Parathyroid adenoma (tissue), 2 donors: ENCODE data around the gene ACE.

Experiments
- H2AFZ ChIP-seq: fragments of 300-600 bp; sonication (generic); one replicate; pipeline ENCODE4 v1.7.0; 2017; ENCODE audit warnings: antibody characterized with exemption, mild to moderate bottlenecking
- H3K27ac ChIP-seq: fragments of 300-600 bp; sonication (generic); one replicate; pipeline ENCODE4 v1.7.0; 2017
- H3K27me3 ChIP-seq: fragments of 300-600 bp; sonication (generic); one replicate; pipeline ENCODE4 v1.7.0; 2017; ENCODE audit warnings: low read length; ENCODE audit not compliant: control insufficient read depth, insufficient read depth
- H3K36me3 ChIP-seq: fragments of 300-600 bp; sonication (generic); one replicate; pipeline ENCODE4 v1.7.0; 2017; ENCODE audit warnings: low read length; ENCODE audit not compliant: control insufficient read depth, insufficient read depth
- H3K4me1 ChIP-seq: fragments of 300-600 bp; sonication (generic); one replicate; pipeline ENCODE4 v1.7.0; 2017; ENCODE audit warnings: control low read depth
- H3K4me2 ChIP-seq: fragments of 300-600 bp; sonication (generic); one replicate; pipeline ENCODE4 v1.7.0; 2017; ENCODE audit warnings: low read length
- H3K4me3 ChIP-seq: fragments of 300-600 bp; sonication (generic); one replicate; pipeline ENCODE4 v1.7.0; 2017; ENCODE audit warnings: low read depth, low read length
- H3K79me2 ChIP-seq: fragments of 300-600 bp; sonication (generic); one replicate; pipeline ENCODE4 v1.7.0; 2017; ENCODE audit warnings: control low read depth
- H3K9ac ChIP-seq: fragments of 300-600 bp; sonication (generic); one replicate; pipeline ENCODE4 v1.7.0; 2017; ENCODE audit warnings: mild to moderate bottlenecking
- H3K9me3 ChIP-seq: fragments of 300-600 bp; sonication (generic); one replicate; pipeline ENCODE4 v1.7.0; 2017; ENCODE audit warnings: low read length; ENCODE audit not compliant: control insufficient read depth
- TF ChIP-seq, protein P1 (sequence below): fragments of 300-600 bp; sonication (generic); IDR thresholded peaks from one replicate; pipeline ENCODE4 v1.7.0; 2017; ENCODE audit warnings: antibody characterized with exemption, mild to moderate bottlenecking
- donor health status: primary hyperparathyroidism.

ACE gene

DNA sequence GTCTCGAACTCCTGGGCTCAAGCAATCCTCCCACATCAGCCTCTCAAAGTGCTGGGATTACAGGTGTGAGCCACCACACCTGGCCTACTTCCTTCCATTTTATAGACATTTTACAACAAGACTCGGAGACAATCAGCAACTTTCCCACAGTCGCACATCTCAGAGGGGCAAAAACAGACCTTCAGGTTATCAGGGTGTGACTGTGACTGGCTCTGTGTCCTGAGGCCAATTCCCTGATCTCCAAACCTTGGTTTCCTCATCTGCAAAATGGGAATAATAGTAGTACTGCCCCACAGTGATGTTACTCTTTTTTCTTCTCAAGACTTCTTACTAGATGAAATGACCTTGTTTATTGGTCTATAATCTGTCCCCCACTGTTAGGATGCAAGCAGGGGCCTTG lies 35.5 kb downstream of the ACE start:
- TF ChIP-seq, protein P1, sequence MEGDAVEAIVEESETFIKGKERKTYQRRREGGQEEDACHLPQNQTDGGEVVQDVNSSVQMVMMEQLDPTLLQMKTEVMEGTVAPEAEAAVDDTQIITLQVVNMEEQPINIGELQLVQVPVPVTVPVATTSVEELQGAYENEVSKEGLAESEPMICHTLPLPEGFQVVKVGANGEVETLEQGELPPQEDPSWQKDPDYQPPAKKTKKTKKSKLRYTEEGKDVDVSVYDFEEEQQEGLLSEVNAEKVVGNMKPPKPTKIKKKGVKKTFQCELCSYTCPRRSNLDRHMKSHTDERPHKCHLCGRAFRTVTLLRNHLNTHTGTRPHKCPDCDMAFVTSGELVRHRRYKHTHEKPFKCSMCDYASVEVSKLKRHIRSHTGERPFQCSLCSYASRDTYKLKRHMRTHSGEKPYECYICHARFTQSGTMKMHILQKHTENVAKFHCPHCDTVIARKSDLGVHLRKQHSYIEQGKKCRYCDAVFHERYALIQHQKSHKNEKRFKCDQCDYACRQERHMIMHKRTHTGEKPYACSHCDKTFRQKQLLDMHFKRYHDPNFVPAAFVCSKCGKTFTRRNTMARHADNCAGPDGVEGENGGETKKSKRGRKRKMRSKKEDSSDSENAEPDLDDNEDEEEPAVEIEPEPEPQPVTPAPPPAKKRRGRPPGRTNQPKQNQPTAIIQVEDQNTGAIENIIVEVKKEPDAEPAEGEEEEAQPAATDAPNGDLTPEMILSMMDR = no peak
- H3K9me3 ChIP-seq = no peaks in the 10 kb centered on the region
- H3K9ac ChIP-seq = no peak overlapping the region
- no peak overlapping the region for H3K4me3 ChIP-seq
- no peaks in the 10 kb centered on the region for H3K36me3 ChIP-seq
- H2AFZ ChIP-seq = no peak overlapping the region
- H3K79me2 ChIP-seq = no peaks in the 10 kb centered on the region
- no peak overlapping the region for H3K4me2 ChIP-seq
- H3K4me1 ChIP-seq = no peaks in the 10 kb centered on the region
- H3K27ac ChIP-seq = no peak overlapping the region
- H3K27me3 ChIP-seq = no peaks in the 10 kb centered on the region

DNA sequence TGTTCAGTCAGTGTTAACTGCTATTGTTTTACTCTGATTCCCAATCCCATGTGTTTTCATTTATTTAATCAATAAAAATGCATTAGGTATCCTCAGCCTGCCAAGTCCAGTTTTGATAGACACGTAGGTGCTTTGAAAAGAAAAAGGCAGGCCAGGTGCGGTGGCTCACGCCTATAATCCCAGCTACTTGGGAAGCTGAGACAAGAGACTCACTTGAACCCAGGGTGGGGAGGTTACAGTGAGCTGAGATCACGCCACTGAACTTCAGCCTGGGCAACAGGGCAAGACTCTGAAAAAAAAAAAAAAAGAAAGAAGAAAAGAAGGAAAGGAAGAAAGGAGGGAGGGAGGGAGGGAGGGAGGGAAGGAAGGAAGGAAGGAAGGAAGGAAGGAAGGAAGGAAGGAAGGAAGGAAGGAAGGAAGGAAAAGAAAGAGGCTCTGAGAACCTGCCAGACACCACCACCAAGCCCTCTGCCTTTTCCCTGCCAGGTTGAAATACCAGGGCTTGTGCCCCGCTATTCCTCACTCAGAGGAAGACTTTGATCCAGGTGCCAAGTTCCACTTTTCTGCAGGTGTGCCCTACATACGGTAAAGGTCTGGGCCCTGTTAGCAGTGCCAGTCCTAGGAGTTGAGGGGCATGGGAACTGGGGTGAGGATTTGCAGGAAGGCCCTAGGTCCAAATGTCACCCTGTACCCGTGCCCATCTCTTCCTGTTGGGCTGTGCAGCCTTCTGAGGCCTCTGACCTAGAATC lies 36.2 kb downstream of the ACE start:
- H3K9ac ChIP-seq = no peak overlapping the region
- H3K9me3 ChIP-seq = no peaks in the 10 kb centered on the region
- H3K4me3 ChIP-seq = no peak overlapping the region
- H3K36me3 ChIP-seq = no peaks in the 10 kb centered on the region
- H3K4me1 ChIP-seq = no peaks in the 10 kb centered on the region
- H3K4me2 ChIP-seq = no peak overlapping the region
- H3K27me3 ChIP-seq = no peaks in the 10 kb centered on the region
- H3K27ac ChIP-seq = no peak overlapping the region
- H3K79me2 ChIP-seq = no peaks in the 10 kb centered on the region
- H2AFZ ChIP-seq = no peak overlapping the region
- TF ChIP-seq, protein P1 = no peak

DNA sequence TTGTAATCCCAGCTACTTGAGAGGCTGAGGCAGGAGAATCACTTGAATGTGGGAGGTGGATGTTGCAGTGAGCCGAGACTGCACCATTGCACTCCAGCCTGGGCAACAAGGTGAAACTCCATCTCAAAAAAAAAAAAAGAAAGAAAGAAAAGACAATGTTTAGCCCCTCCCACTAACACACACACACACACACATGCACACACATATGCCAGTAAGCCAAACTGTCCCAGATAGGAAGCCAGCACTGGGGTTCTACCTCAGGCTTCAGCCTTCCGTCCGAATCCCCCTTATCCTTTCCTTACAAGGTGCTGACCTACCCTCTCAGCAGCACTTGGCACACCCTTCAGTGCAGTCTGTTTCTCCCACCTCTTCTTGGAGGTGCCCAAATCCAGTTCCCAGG lies 37.6 kb downstream of the ACE start:
- Histone ChIP-seq H3K4me3 (no peak overlapping the region), H2AFZ (no peak overlapping the region), H3K4me1 (no peaks in the 10 kb centered on the region), H3K36me3 (no peaks in the 10 kb centered on the region), H3K4me2 (no peak overlapping the region), H3K9ac (no peak overlapping the region), H3K79me2 (no peaks in the 10 kb centered on the region), H3K27ac (no peak overlapping the region), H3K9me3 (no peaks in the 10 kb centered on the region), H3K27me3 (no peaks in the 10 kb centered on the region)
- TF ChIP-seq, protein P1 = no peak

DNA sequence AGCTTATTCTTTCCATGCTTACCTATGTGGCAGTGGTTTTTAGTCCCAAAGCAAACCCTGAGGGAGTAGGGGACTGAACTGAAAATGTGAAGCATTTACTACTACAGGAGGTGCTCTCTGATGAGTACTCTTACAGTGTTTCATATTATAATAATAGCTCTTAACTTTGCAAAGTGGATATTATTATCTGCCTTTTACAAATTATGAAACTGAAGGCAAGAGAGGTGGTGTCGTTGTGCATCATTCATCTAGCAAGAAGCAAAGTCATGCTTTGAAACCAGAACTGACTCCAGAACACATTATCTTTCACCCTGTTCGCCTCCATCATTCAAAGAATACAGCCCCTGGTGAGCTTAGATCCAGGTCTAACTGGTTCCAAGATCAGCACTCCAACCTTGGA lies 38.1 kb downstream of the ACE start:
- TF ChIP-seq, protein P1 = no peak
- no peak overlapping the region for H2AFZ ChIP-seq
- no peaks in the 10 kb centered on the region for H3K79me2 ChIP-seq
- no peaks in the 10 kb centered on the region for H3K36me3 ChIP-seq
- no peaks in the 10 kb centered on the region for H3K9me3 ChIP-seq
- H3K27me3 ChIP-seq = no peaks in the 10 kb centered on the region
- H3K27ac ChIP-seq = no peak overlapping the region
- H3K9ac ChIP-seq = no peak overlapping the region
- no peak overlapping the region for H3K4me3 ChIP-seq
- H3K4me1 ChIP-seq = no peaks in the 10 kb centered on the region
- H3K4me2 ChIP-seq = no peak overlapping the region

DNA sequence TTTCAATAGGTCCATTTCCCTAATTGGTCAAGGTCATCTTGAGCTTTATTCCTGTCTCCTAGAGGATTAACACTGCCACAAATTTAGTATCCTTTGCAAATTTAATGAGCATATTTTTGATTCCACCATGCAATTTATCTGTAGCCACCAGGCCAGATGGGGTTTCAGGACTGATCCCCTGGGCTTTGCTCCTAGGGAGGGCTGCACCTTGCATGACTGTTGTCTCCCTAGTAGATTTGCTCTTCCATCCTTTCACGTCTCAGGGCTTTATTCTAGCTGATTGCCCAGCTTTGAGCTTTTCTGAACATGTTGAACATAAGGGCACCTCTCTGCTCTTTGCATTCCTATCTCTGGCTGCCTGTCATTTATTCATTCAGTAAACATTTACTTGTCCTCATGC lies 38.6 kb downstream of the ACE start:
- H3K4me2 ChIP-seq = no peak overlapping the region
- H3K27me3 ChIP-seq = no peaks in the 10 kb centered on the region
- H3K9me3 ChIP-seq = no peaks in the 10 kb centered on the region
- H3K27ac ChIP-seq = no peak overlapping the region
- H3K4me3 ChIP-seq = no peak overlapping the region
- no peaks in the 10 kb centered on the region for H3K79me2 ChIP-seq
- no peak overlapping the region for H3K9ac ChIP-seq
- H2AFZ ChIP-seq = no peak overlapping the region
- H3K36me3 ChIP-seq = no peaks in the 10 kb centered on the region
- TF ChIP-seq, protein P1 = no peak
- H3K4me1 ChIP-seq = no peaks in the 10 kb centered on the region
